Breast epithelium (tissue), 4 donors: ENCODE results near the gene FBXO15. TPM values are rescaled to one million over a fixed set of nuclear protein-coding genes. Genes with fewer than 3 reads are reported as not detected.

Experiments
- DNase-seq, 2 donors: peaks; one replicate each; pipeline ENCODE4 v3.0.0-alpha.2; 2019; ENCODE audit warnings: low spot score in 2 of 2
- H3K27ac ChIP-seq, 2 donors: fragments of 200-600 bp; sonication (generic) in 1 of 2; one replicate each; pipeline ENCODE4 v1.5.1; 2016 to 2019; ENCODE audit warnings: mild to moderate bottlenecking in 1 of 2
- H3K27me3 ChIP-seq, 2 donors: fragments of 200-600 bp; sonication (generic) in 1 of 2; one replicate each; pipeline versions ENCODE4 v1.5.1 to v1.6.0; 2017 to 2019; ENCODE audit warnings: control low read depth in 1 of 2, mild to moderate bottlenecking in 1 of 2
- H3K36me3 ChIP-seq: fragments of 200-600 bp; one replicate; pipeline ENCODE4 v1.5.1; 2019
- H3K4me1 ChIP-seq, 2 donors: fragments of 200-600 bp; sonication (generic); one replicate each; pipeline ENCODE4 v1.5.1; 2016 to 2019; ENCODE audit warnings: control low read depth in 1 of 2
- H3K4me3 ChIP-seq, 3 donors: fragments of 200-600 bp; sonication (generic); 1 replicate in 2 of 3; 2 replicates in 1 of 3; pipeline ENCODE4 v1.5.1; 2016 to 2019; ENCODE audit warnings: mild to moderate bottlenecking in 3 of 3, moderate library complexity in 2 of 3
- H3K9me3 ChIP-seq, 2 donors: fragments of 200-600 bp; sonication (generic) in 1 of 2; one replicate each; pipeline ENCODE4 v1.5.1; 2016 to 2019; ENCODE audit warnings: control low read depth in 1 of 2
- CTCF ChIP-seq, 3 donors: fragments of 450-650 bp; IDR thresholded peaks; one replicate each; pipeline ENCODE4 v1.5.1; 2016 to 2017; ENCODE audit warnings: antibody characterized with exemption in 3 of 3, mild to moderate bottlenecking in 3 of 3, moderate library complexity in 3 of 3
- POLR2A ChIP-seq: fragments of 450-650 bp; IDR thresholded peaks from one replicate; pipeline ENCODE4 v1.6.1; 2016; ENCODE audit warnings: antibody characterized with exemption, mild to moderate bottlenecking, moderate library complexity
- POLR2AphosphoS5 ChIP-seq, 3 donors: sonication (generic); formaldehyde crosslinking; IDR thresholded peaks; one replicate each; pipeline ENCODE4 v1.6.1; 2017; ENCODE audit warnings: antibody characterized with exemption in 3 of 3
- intact Hi-C: fragments of 100-400 bp; cut with DNase I; formaldehyde crosslinking; loops from one replicate; pipeline ENCODE4 v1.15.1; 2023; ENCODE audit warnings: low total_unique reads
- total RNA-seq, 3 donors: library from RNA; depleted of rRNA; stranded (reverse); fragments of >200 nt; gene quantifications; one replicate each; pipeline ENCODE4 v1.1.0, GENCODE V29; 2016

The FBXO15 gene
- total RNA-seq, 3 donors from 2014 or later = 0.64 to 1.3 (median 0.73) TPM

- TF ChIP-seq POLR2A (no peak), CTCF (IDR thresholded peaks at IDR 0.05) (no peak), POLR2AphosphoS5 (IDR thresholded peaks at IDR 0.05) (no peak)
- Histone ChIP-seq H3K4me1 (no peaks in the 10 kb centered on the region), H3K27ac (no peak overlapping the region), H3K27me3 (no peaks in the 10 kb centered on the region), H3K4me3 (no peak overlapping the region), H3K36me3 (no peaks in the 10 kb centered on the region), H3K9me3 (no peaks in the 10 kb centered on the region)
- DNase-seq = no peak
- intact Hi-C loops = no loop called here
These were observed 81.6 kb downstream of the FBXO15 start for GRCh38 chr18:74066018-74066417.

GRCh38 chr18:74065366-74065765, 82.3 kb downstream of the FBXO15 start:
- H3K4me3 ChIP-seq = no peak overlapping the region

GRCh38 chr18:74064510-74064909, 83.1 kb downstream of the FBXO15 start:
- Histone ChIP-seq H3K9me3 (no peaks in the 10 kb centered on the region), H3K4me3 (no peak overlapping the region), H3K27me3 (no peaks in the 10 kb centered on the region), H3K4me1 (no peaks in the 10 kb centered on the region), H3K27ac (no peak overlapping the region), H3K36me3 (no peaks in the 10 kb centered on the region)
- TF ChIP-seq POLR2A (no peak), CTCF (IDR thresholded peaks at IDR 0.05) (no peak), POLR2AphosphoS5 (IDR thresholded peaks at IDR 0.05) (no peak)
- intact Hi-C loops = no loop called here
- DNase-seq = no peak

More at GRCh38 chr18:74065366-74065765, 82.3 kb downstream of the FBXO15 start:
- TF ChIP-seq POLR2AphosphoS5 (IDR thresholded peaks at IDR 0.05) = no peak
- TF ChIP-seq CTCF (IDR thresholded peaks at IDR 0.05) = no peak
- no peak for TF ChIP-seq POLR2A
- intact Hi-C loops = no loop called here
- no peak for DNase-seq
- Histone ChIP-seq H3K4me1 (no peaks in the 10 kb centered on the region), H3K27me3 (no peaks in the 10 kb centered on the region), H3K36me3 (no peaks in the 10 kb centered on the region), H3K9me3 (no peaks in the 10 kb centered on the region), H3K27ac (no peak overlapping the region)

GRCh38 chr18:74063557-74063956, 84.1 kb downstream of the FBXO15 start:
- Histone ChIP-seq H3K27me3 (no peaks in the 10 kb centered on the region), H3K36me3 (no peaks in the 10 kb centered on the region), H3K4me1 (no peaks in the 10 kb centered on the region), H3K9me3 (no peaks in the 10 kb centered on the region), H3K4me3 (no peak overlapping the region), H3K27ac (no peak overlapping the region)
- no peak for DNase-seq
- intact Hi-C loops = no loop called here
- no peak for TF ChIP-seq POLR2AphosphoS5 (IDR thresholded peaks at IDR 0.05)
- no peak for TF ChIP-seq POLR2A

- H3K36me3 ChIP-seq = no peaks in the 10 kb centered on the region
- H3K27ac ChIP-seq = no peak overlapping the region
- H3K9me3 ChIP-seq = no peaks in the 10 kb centered on the region
- TF ChIP-seq CTCF (IDR thresholded peaks at IDR 0.05) (no peak), POLR2AphosphoS5 (IDR thresholded peaks at IDR 0.05) (no peak), POLR2A (no peak)
- intact Hi-C loops = no loop called here
- H3K4me3 ChIP-seq = no peak overlapping the region
- H3K4me1 ChIP-seq = no peaks in the 10 kb centered on the region
- no peaks in the 10 kb centered on the region for H3K27me3 ChIP-seq
- DNase-seq = no peak
These were observed 84.6 kb downstream of the FBXO15 start for GRCh38 chr18:74063023-74063422.

GRCh38 chr18:74062037-74062436, 85.6 kb downstream of the FBXO15 start:
- no peak overlapping the region for H3K27ac ChIP-seq
- H3K4me3 ChIP-seq = no peak overlapping the region
- intact Hi-C loops = no loop called here
- H3K9me3 ChIP-seq = peaks cover 0 to 6% of the 10 kb centered on the region in 2 donors
- no peaks in the 10 kb centered on the region for H3K27me3 ChIP-seq
- DNase-seq = no peak
- H3K36me3 ChIP-seq = no peaks in the 10 kb centered on the region
- TF ChIP-seq CTCF (IDR thresholded peaks at IDR 0.05) (no peak), POLR2A (no peak), POLR2AphosphoS5 (IDR thresholded peaks at IDR 0.05) (no peak)
- no peaks in the 10 kb centered on the region for H3K4me1 ChIP-seq
